ENCODE results near the gene SNRPD1.
"Not testable (repeated sequence)": the region's sequence is repeated elsewhere in the genome, so short reads cannot be mapped to it uniquely, and the experiment has no call there.

Gene SNRPD1

GRCh38 chr18:21638822-21639221 is 26.7 kb downstream of the SNRPD1 start:
- DNase-seq, result no peak

GRCh38 chr18:21640375-21640774 is 28.3 kb downstream of the SNRPD1 start:
- not testable (repeated sequence) for DNase-seq

GRCh38 chr18:21650311-21650710 is 38.2 kb downstream of the SNRPD1 start:
- DNase-seq, result no peak

GRCh38 chr18:21652073-21652472 is 40.0 kb downstream of the SNRPD1 start:
- no peak for DNase-seq

- DNase-seq, result no peak
Measured at GRCh38 chr18:21653361-21653760, 41.2 kb downstream of the SNRPD1 start.

GRCh38 chr18:21656402-21656801 is 44.3 kb downstream of the SNRPD1 start:
- no peak for DNase-seq

- no peak for DNase-seq
Measured at GRCh38 chr18:21660078-21660477, 48.0 kb downstream of the SNRPD1 start.

- DNase-seq, result no peak
Measured at GRCh38 chr18:21662581-21662980, 50.5 kb downstream of the SNRPD1 start.

GRCh38 chr18:21663578-21663977 is 51.5 kb downstream of the SNRPD1 start:
- DNase-seq, result no peak

GRCh38 chr18:21664069-21664468 is 52.0 kb downstream of the SNRPD1 start:
- no peak for DNase-seq

GRCh38 chr18:21669736-21670285 is 57.7 kb downstream of the SNRPD1 start:
- DNase-seq, result no peak

GRCh38 chr18:21672521-21673267 is 60.6 kb downstream of the SNRPD1 start:
- no peak for DNase-seq

GRCh38 chr18:21675354-21675753 is 63.2 kb downstream of the SNRPD1 start:
- DNase-seq, result not testable (repeated sequence)

- DNase-seq, result no peak
Measured at GRCh38 chr18:21678859-21679258, 66.7 kb downstream of the SNRPD1 start.

GRCh38 chr18:21680161-21680560 is 68.0 kb downstream of the SNRPD1 start:
- no peak for DNase-seq

- peak; percentile 31 for DNase-seq
Measured at GRCh38 chr18:21682371-21683051, 70.4 kb downstream of the SNRPD1 start.
